ENCODE results near the gene ZNF831. TPM values are rescaled to one million over a fixed set of nuclear protein-coding genes. Genes with fewer than 3 reads are reported as not detected.

Gene ZNF831
- total and polyA plus RNA-seq, 9 donors, result 0.05 to 0.36 (median 0.15) TPM; not detected in 1

DNA sequence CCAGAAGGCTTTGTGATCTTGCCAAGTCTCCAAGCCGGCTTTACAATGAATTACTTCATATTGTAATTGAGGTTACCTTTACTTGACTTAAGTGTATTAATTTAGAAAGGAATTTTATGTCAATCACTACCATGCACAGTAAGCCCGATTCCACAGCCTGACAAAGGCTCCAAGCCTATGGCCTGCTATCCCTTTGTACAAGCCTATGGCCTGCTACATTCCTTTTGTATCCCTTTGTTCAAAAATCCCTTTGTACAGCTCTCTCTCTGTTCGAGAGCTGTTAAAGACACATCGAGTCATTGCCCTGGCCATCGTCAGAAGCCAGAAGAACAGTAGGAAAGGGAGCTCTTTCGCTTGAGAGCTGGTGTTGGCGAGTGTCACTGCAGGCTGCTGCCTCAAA lies 134.1 kb downstream of the ZNF831 start:
- Histone ChIP-seq H3K9me3 (no peaks in the 10 kb centered on the region), H3K27ac (no peak overlapping the region), H3K36me3 (no peaks in the 10 kb centered on the region), H3K4me1 (ENCODE audit: insufficient read depth) (no peaks in the 10 kb centered on the region), H3K4me3 (no peak overlapping the region), H3K27me3 (no peaks in the 10 kb centered on the region)
- WGBS, 3 donors, result 82 to 91% (median 86%) methylated on average over 7 of the region's 7 CpGs
- DNase-seq, result no peak
- TF ChIP-seq, protein P1, sequence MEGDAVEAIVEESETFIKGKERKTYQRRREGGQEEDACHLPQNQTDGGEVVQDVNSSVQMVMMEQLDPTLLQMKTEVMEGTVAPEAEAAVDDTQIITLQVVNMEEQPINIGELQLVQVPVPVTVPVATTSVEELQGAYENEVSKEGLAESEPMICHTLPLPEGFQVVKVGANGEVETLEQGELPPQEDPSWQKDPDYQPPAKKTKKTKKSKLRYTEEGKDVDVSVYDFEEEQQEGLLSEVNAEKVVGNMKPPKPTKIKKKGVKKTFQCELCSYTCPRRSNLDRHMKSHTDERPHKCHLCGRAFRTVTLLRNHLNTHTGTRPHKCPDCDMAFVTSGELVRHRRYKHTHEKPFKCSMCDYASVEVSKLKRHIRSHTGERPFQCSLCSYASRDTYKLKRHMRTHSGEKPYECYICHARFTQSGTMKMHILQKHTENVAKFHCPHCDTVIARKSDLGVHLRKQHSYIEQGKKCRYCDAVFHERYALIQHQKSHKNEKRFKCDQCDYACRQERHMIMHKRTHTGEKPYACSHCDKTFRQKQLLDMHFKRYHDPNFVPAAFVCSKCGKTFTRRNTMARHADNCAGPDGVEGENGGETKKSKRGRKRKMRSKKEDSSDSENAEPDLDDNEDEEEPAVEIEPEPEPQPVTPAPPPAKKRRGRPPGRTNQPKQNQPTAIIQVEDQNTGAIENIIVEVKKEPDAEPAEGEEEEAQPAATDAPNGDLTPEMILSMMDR (IDR thresholded peaks at IDR 0.05), result no peak
- TF ChIP-seq EP300 (IDR thresholded peaks at IDR 0.05), result no peak
- TF ChIP-seq POLR2A (IDR thresholded peaks at IDR 0.05), result no peak
- intact Hi-C loops (cut with DNase I), result no loop called here

DNA sequence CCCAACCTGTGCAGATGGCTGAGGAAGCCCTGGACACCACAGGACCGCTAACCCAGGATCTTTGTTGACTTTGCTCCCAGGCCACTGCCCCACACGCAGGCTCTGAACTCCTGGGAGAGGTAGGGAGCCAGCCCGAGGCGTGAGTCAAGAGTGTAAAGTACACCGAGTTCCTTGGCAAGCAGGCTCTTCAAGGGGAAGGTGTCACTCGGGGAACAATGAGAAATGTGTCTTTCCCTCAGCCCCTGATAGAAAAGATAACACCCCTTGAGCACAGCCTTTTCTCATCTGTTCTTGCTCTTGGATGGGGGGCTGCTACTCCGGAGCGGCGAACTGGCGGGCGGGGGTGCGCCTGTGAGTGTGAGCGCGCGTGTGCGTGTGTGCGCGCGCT lies 136.3 kb downstream of the ZNF831 start:
- H3K4me1 ChIP-seq (ENCODE audit: insufficient read depth), result no peaks in the 10 kb centered on the region
- no peaks in the 10 kb centered on the region for H3K27me3 ChIP-seq
- H3K9me3 ChIP-seq, result no peaks in the 10 kb centered on the region
- intact Hi-C loops (cut with DNase I), result no loop called here
- WGBS, 3 donors, result 1 to 4% (median 4%) methylated on average over 19 of the region's 19 CpGs
- H3K36me3 ChIP-seq, result no peaks in the 10 kb centered on the region
- TF ChIP-seq POLR2A (IDR thresholded peaks at IDR 0.05) (no peak), EP300 (IDR thresholded peaks at IDR 0.05) (no peak)
- TF ChIP-seq, protein P1 (IDR thresholded peaks at IDR 0.05), result no peak
- H3K4me3 ChIP-seq, result no peak overlapping the region
- no peak overlapping the region for H3K27ac ChIP-seq
- no peak for DNase-seq

DNA sequence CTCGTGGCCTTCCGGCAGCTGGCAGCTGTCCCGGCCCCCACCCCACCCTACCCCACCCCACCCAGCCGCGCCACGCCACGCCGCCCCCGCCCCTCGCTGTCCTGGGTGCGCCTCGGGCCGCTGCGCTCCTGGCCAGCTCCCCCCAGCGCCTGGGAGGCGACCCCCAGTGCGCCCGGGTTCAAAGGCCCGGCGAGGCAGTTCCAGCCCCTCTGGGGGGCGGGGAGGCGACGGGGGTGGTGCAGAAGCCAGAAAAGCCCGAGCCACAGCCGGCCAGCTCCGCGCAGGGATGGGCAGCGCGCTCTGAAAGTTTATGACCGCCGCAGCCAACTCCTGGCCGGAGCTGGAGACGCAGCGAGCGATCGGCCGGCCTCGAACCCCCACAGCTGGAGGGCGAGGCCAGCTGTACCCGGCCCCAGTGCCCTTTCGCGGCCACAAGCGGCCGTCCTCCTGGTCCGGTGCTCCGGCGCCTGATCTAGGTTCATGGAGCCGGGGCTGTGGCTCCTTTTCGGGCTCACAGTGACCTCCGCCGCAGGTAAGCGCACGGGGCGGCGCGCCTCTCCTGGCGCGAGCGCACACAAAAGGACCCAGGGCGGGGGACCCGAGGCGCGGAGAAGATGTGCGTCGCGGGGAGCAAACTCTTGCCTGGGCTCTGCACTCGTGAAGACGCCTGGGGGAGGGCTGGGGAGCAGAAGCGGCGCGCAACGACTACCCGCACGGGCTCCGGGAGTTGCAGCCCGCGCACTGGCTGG lies 136.9 kb downstream of the ZNF831 start, which contains the start of gene EDN3:
Gene EDN3 (plus strand): TSS at position 279 of the 749 bp plus-strand sequence. CDS start 202 bp downstream, at position 481.
- Histone ChIP-seq H3K4me3 (peak within 1 kb of the TSS; percentile 7), H3K27me3 (no peaks in the 10 kb centered on the region), H3K27ac (no peak within 1 kb of the TSS), H3K36me3 (no peaks in the 10 kb centered on the region), H3K4me1 (ENCODE audit: insufficient read depth) (no peaks in the 10 kb centered on the region), H3K9me3 (no peaks in the 10 kb centered on the region)
- DNase-seq, result no peak
- 1 to 2% (median 2%) methylated on average over 42 to 77 of the region's 77 CpGs for WGBS, 3 donors
- intact Hi-C loops (cut with DNase I), result no loop called here
- TF ChIP-seq POLR2A (IDR thresholded peaks at IDR 0.05), result no peak
- TF ChIP-seq, protein P1 (IDR thresholded peaks at IDR 0.05), result no peak
- no peak for TF ChIP-seq EP300 (IDR thresholded peaks at IDR 0.05)

DNA sequence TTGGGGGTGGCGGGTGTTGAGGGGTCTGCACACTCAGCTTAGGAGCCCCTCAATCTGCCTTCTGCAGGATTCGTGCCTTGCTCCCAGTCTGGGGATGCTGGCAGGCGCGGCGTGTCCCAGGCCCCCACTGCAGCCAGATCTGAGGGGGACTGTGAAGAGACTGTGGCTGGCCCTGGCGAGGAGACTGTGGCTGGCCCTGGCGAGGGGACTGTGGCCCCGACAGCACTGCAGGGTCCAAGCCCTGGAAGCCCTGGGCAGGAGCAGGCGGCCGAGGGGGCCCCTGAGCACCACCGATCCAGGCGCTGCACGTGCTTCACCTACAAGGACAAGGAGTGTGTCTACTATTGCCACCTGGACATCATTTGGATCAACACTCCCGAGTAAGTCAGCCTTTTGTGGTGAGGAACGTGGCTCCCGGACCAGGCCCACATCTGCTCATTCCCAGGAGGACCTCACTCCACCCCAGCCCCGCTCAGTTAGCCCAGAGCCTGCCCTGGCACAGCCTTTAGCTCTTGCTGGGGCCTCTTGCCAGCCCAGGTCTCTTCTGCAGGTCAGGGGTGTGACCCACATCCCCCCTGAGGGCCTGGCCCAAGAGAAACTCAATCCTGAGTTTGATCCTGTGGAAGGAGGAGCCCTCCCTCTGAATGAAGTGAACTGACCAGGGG lies 137.9 kb downstream of the ZNF831 start:
- Histone ChIP-seq H3K27me3 (no peaks in the 10 kb centered on the region), H3K4me3 (no peak overlapping the region), H3K9me3 (no peaks in the 10 kb centered on the region), H3K27ac (no peak overlapping the region), H3K4me1 (ENCODE audit: insufficient read depth) (no peaks in the 10 kb centered on the region), H3K36me3 (no peaks in the 10 kb centered on the region)
- no peak for DNase-seq
- 73 to 76% (median 75%) methylated on average over 17 of the region's 17 CpGs for WGBS, 3 donors
- intact Hi-C loops (cut with DNase I), result no loop called here
- TF ChIP-seq, protein P1 (IDR thresholded peaks at IDR 0.05), result no peak
- TF ChIP-seq EP300 (IDR thresholded peaks at IDR 0.05), result no peak

All from ovary (tissue), 9 donors.